ENCODE data around the gene KLF2.

KLF2 gene

GRCh38 chr19:16349551-16350152, 25.0 kb downstream of the KLF2 start:
- no peaks in the 10 kb centered on the region for H3K4me1 ChIP-seq (ENCODE audit: control insufficient read depth, insufficient read depth, low read length)
- no peak overlapping the region for H3K27ac ChIP-seq (ENCODE audit: insufficient read depth, low read depth, low read length, poor library complexity, severe bottlenecking)
- no peaks in the 10 kb centered on the region for H3K27me3 ChIP-seq (ENCODE audit: control insufficient read depth, insufficient read depth, low read length, poor library complexity, severe bottlenecking)
- H3K36me3 ChIP-seq (ENCODE audit: control insufficient read depth, insufficient read depth, low read length), result no peaks in the 10 kb centered on the region
- 90 to 93% methylated on average over 12 to 13 of the region's 13 CpGs for WGBS, 2 experiments
- no peak overlapping the region for H3K4me3 ChIP-seq (ENCODE audit: insufficient read depth, low read depth, low read length)
- H3K9me3 ChIP-seq (ENCODE audit: control insufficient read depth, low read length), result no peaks in the 10 kb centered on the region

GRCh38 chr19:16351133-16351809, 26.6 kb downstream of the KLF2 start:
- no peaks in the 10 kb centered on the region for H3K4me1 ChIP-seq (ENCODE audit: control insufficient read depth, insufficient read depth, low read length)
- H3K4me3 ChIP-seq (ENCODE audit: insufficient read depth, low read depth, low read length), result no peak overlapping the region
- H3K36me3 ChIP-seq (ENCODE audit: control insufficient read depth, insufficient read depth, low read length), result no peaks in the 10 kb centered on the region
- 86 to 89% methylated on average over 11 of the region's 11 CpGs for WGBS, 2 experiments
- H3K27me3 ChIP-seq (ENCODE audit: control insufficient read depth, insufficient read depth, low read length, poor library complexity, severe bottlenecking), result no peaks in the 10 kb centered on the region
- no peaks in the 10 kb centered on the region for H3K9me3 ChIP-seq (ENCODE audit: control insufficient read depth, low read length)
- H3K27ac ChIP-seq (ENCODE audit: insufficient read depth, low read depth, low read length, poor library complexity, severe bottlenecking), result no peak overlapping the region

DNA sequence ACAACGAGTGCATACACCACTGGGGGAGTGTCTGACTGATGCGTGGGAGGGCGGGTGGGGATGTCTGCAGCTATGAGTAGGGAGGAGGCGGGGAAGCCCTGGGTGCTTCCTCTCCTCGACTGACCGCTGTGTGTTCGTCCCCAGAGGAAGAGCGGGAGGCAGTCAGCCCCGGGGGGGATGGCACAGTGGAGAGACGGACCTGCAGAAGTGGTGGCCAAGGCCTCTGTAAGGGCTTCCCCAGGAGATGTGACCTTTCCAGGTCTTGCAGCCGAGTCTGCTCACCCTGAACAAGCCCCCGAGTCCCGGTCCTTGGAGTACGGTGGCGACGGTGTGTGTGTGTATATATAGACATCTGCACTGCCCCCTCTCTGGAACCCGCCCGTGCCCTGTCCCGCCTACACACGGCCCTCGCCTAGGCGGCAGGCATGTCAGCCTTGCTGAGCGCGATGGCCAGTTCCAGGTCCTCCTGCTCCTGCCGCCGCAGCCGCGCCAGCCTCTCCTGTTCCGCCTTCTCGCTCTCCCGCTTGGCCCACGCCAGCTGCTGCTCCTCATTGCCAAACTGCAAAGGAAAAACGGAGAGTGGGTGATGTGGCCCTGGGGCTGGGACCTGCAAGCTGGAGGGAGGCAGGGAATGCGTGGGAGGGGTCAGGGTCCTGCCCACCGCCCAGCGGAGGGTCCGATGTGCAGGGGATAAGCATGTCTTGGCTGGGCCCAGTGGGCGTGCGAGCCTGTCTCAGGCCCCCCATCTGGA, 30.8 kb downstream of the KLF2 start:
- no peak overlapping the region for H3K4me3 ChIP-seq (ENCODE audit: insufficient read depth, low read depth, low read length)
- H3K9me3 ChIP-seq (ENCODE audit: control insufficient read depth, low read length), result no peaks in the 10 kb centered on the region
- H3K4me1 ChIP-seq (ENCODE audit: control insufficient read depth, insufficient read depth, low read length), result no peaks in the 10 kb centered on the region
- no peaks in the 10 kb centered on the region for H3K36me3 ChIP-seq (ENCODE audit: control insufficient read depth, insufficient read depth, low read length)
- 93% methylated on average over 38 to 39 of the region's 39 CpGs for WGBS, 2 experiments
- no peaks in the 10 kb centered on the region for H3K27me3 ChIP-seq (ENCODE audit: control insufficient read depth, insufficient read depth, low read length, poor library complexity, severe bottlenecking)
- no peak overlapping the region for H3K27ac ChIP-seq (ENCODE audit: insufficient read depth, low read depth, low read length, poor library complexity, severe bottlenecking)

- Histone ChIP-seq H3K4me1 (ENCODE audit: control insufficient read depth, insufficient read depth, low read length) (peaks cover 6% of the 10 kb centered on the region), H3K27me3 (ENCODE audit: control insufficient read depth, insufficient read depth, low read length, poor library complexity, severe bottlenecking) (no peaks in the 10 kb centered on the region), H3K9me3 (ENCODE audit: control insufficient read depth, low read length) (no peaks in the 10 kb centered on the region), H3K27ac (ENCODE audit: insufficient read depth, low read depth, low read length, poor library complexity, severe bottlenecking) (no peak overlapping the region), H3K4me3 (ENCODE audit: insufficient read depth, low read depth, low read length) (no peak overlapping the region), H3K36me3 (ENCODE audit: control insufficient read depth, insufficient read depth, low read length) (no peaks in the 10 kb centered on the region)
- WGBS, 2 experiments, result 94 to 95% methylated on average over 15 of the region's 15 CpGs
Measured at GRCh38 chr19:16358456-16358855, 33.8 kb downstream of the KLF2 start.

GRCh38 chr19:16359074-16359473, 34.4 kb downstream of the KLF2 start:
- 94 to 96% methylated on average over 10 of the region's 10 CpGs for WGBS, 2 experiments
- H3K27ac ChIP-seq (ENCODE audit: insufficient read depth, low read depth, low read length, poor library complexity, severe bottlenecking), result no peak overlapping the region

DNA sequence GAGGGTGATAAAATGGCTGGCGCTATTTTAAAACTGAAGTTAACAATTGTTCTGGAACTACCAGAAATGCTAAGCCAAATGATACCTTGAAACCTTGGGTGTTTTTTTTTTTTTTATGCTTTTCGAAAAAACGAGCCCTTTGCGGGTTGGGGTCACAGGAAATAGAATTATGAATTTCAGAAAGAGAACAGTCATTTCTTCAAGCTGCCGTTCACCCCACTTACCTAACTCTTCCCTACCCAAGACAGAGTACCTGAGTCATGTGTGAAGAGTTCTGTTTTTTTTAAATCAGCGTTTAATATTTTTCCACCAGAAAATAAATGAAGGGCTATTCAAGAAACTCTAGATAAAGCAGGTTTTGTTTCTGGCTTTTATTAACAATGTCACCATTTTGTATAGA, 35.3 kb downstream of the KLF2 start:
- WGBS, 2 experiments, result 94 to 95% methylated on average over 6 of the region's 6 CpGs
- H3K36me3 ChIP-seq (ENCODE audit: control insufficient read depth, insufficient read depth, low read length), result no peaks in the 10 kb centered on the region
- no peak overlapping the region for H3K4me3 ChIP-seq (ENCODE audit: insufficient read depth, low read depth, low read length)
- H3K27me3 ChIP-seq (ENCODE audit: control insufficient read depth, insufficient read depth, low read length, poor library complexity, severe bottlenecking), result no peaks in the 10 kb centered on the region
- peaks cover 6% of the 10 kb centered on the region for H3K4me1 ChIP-seq (ENCODE audit: control insufficient read depth, insufficient read depth, low read length)
- H3K27ac ChIP-seq (ENCODE audit: insufficient read depth, low read depth, low read length, poor library complexity, severe bottlenecking), result no peak overlapping the region
- H3K9me3 ChIP-seq (ENCODE audit: control insufficient read depth, low read length), result no peaks in the 10 kb centered on the region

More at GRCh38 chr19:16359074-16359473, 34.4 kb downstream of the KLF2 start:
- H3K27me3 ChIP-seq (ENCODE audit: control insufficient read depth, insufficient read depth, low read length, poor library complexity, severe bottlenecking), result no peaks in the 10 kb centered on the region
- H3K36me3 ChIP-seq (ENCODE audit: control insufficient read depth, insufficient read depth, low read length), result no peaks in the 10 kb centered on the region
- H3K4me3 ChIP-seq (ENCODE audit: insufficient read depth, low read depth, low read length), result no peak overlapping the region
- peaks cover 6% of the 10 kb centered on the region for H3K4me1 ChIP-seq (ENCODE audit: control insufficient read depth, insufficient read depth, low read length)
- H3K9me3 ChIP-seq (ENCODE audit: control insufficient read depth, low read length), result no peaks in the 10 kb centered on the region

DNA sequence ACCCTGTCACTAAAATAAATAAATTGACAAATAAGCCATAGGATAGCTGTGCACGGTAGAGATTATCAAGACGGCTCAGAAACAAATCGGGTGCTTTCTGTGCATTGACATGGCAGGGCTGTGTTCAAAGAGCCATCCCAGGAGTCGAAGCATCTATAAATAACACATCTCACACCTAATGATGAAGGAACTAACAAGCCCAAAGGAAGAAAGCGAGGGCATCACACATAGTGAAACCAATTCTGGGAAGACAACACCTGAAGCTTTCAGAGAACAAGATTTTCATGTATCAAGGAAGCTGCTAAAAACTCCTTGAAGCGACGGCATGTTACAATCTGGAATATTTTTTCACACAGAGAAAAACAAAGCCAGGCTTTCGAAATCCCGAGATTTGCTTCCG, 36.1 kb downstream of the KLF2 start:
- Histone ChIP-seq H3K27ac (ENCODE audit: insufficient read depth, low read depth, low read length, poor library complexity, severe bottlenecking) (no peak overlapping the region), H3K9me3 (ENCODE audit: control insufficient read depth, low read length) (no peaks in the 10 kb centered on the region), H3K36me3 (ENCODE audit: control insufficient read depth, insufficient read depth, low read length) (no peaks in the 10 kb centered on the region), H3K4me1 (ENCODE audit: control insufficient read depth, insufficient read depth, low read length) (peaks cover 6% of the 10 kb centered on the region), H3K4me3 (ENCODE audit: insufficient read depth, low read depth, low read length) (no peak overlapping the region), H3K27me3 (ENCODE audit: control insufficient read depth, insufficient read depth, low read length, poor library complexity, severe bottlenecking) (no peaks in the 10 kb centered on the region)
- WGBS, 2 experiments, result 91 to 93% methylated on average over 10 of the region's 10 CpGs

DNA sequence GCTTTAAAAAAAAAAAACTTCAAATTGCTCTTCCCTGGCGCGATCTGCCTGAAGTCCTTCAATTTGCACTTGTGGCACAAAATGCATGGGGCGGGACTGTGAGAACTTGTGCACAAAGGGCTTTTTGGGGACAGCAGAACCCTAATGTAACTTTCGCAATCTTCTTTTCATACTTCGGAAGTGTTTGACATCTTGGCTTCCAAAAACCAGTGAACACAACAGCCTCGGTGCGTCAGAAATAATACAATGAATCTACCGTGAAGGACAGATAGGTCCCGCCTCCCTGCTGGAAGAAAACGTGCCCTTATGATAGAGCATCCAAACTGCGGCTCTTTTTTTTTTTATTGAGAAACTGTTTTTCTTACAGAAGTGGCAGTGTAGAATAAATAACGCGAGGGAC, 36.6 kb downstream of the KLF2 start:
- H3K27ac ChIP-seq (ENCODE audit: insufficient read depth, low read depth, low read length, poor library complexity, severe bottlenecking), result no peak overlapping the region
- no peaks in the 10 kb centered on the region for H3K27me3 ChIP-seq (ENCODE audit: control insufficient read depth, insufficient read depth, low read length, poor library complexity, severe bottlenecking)
- H3K36me3 ChIP-seq (ENCODE audit: control insufficient read depth, insufficient read depth, low read length), result no peaks in the 10 kb centered on the region
- H3K4me3 ChIP-seq (ENCODE audit: insufficient read depth, low read depth, low read length), result no peak overlapping the region
- 91 to 93% methylated on average over 13 of the region's 13 CpGs for WGBS, 2 experiments
- H3K9me3 ChIP-seq (ENCODE audit: control insufficient read depth, low read length), result no peaks in the 10 kb centered on the region
- H3K4me1 ChIP-seq (ENCODE audit: control insufficient read depth, insufficient read depth, low read length), result peaks cover 6% of the 10 kb centered on the region

GRCh38 chr19:16361926-16362325, 37.3 kb downstream of the KLF2 start:
- Histone ChIP-seq H3K36me3 (ENCODE audit: control insufficient read depth, insufficient read depth, low read length) (no peaks in the 10 kb centered on the region), H3K9me3 (ENCODE audit: control insufficient read depth, low read length) (no peaks in the 10 kb centered on the region), H3K27ac (ENCODE audit: insufficient read depth, low read depth, low read length, poor library complexity, severe bottlenecking) (no peak overlapping the region), H3K27me3 (ENCODE audit: control insufficient read depth, insufficient read depth, low read length, poor library complexity, severe bottlenecking) (no peaks in the 10 kb centered on the region), H3K4me3 (ENCODE audit: insufficient read depth, low read depth, low read length) (no peak overlapping the region), H3K4me1 (ENCODE audit: control insufficient read depth, insufficient read depth, low read length) (peaks cover 6% of the 10 kb centered on the region)
- WGBS, 2 experiments, result 90 to 94% methylated on average over 10 of the region's 10 CpGs

- no peak overlapping the region for H3K4me3 ChIP-seq (ENCODE audit: insufficient read depth, low read depth, low read length)
- peaks cover 6% of the 10 kb centered on the region for H3K4me1 ChIP-seq (ENCODE audit: control insufficient read depth, insufficient read depth, low read length)
- H3K36me3 ChIP-seq (ENCODE audit: control insufficient read depth, insufficient read depth, low read length), result no peaks in the 10 kb centered on the region
- H3K27me3 ChIP-seq (ENCODE audit: control insufficient read depth, insufficient read depth, low read length, poor library complexity, severe bottlenecking), result no peaks in the 10 kb centered on the region
- no peak overlapping the region for H3K27ac ChIP-seq (ENCODE audit: insufficient read depth, low read depth, low read length, poor library complexity, severe bottlenecking)
- no peaks in the 10 kb centered on the region for H3K9me3 ChIP-seq (ENCODE audit: control insufficient read depth, low read length)
- 92% methylated on average over 20 of the region's 20 CpGs for WGBS, 2 experiments
Measured at GRCh38 chr19:16363133-16363851, 38.7 kb downstream of the KLF2 start.

All from ectodermal cell (in vitro differentiated cells).